ENCODE measurements around the gene NOP10.
"Not testable (repeated sequence)": the region's sequence is repeated elsewhere in the genome, so short reads cannot be mapped to it uniquely, and the experiment has no call there.

NOP10 gene

GRCh38 chr15:34342737-34343575 is at the start of gene NOP10, which contains the start of gene NUTM1:
Gene NOP10 (minus strand): TSS chr15:34343136. CDS start chr15:34343073, 63 bp downstream.
Gene NUTM1 (plus strand): TSS chr15:34343315. CDS start chr15:34343697, 382 bp downstream.
- DNase-seq (ENCODE audit: low read depth) = peak; percentile 64

GRCh38 chr15:34389594-34390086 is 46.7 kb upstream of the NOP10 start:
- not testable (repeated sequence) for DNase-seq (ENCODE audit: low read depth)

- DNase-seq (ENCODE audit: low read depth) = not testable (repeated sequence)
These were observed 39.0 kb upstream of the NOP10 start for GRCh38 chr15:34381829-34382521.

GRCh38 chr15:34380491-34380890 is 37.6 kb upstream of the NOP10 start:
- not testable (repeated sequence) for DNase-seq (ENCODE audit: low read depth)

GRCh38 chr15:34376856-34377255 is 33.9 kb upstream of the NOP10 start:
- no peak for DNase-seq (ENCODE audit: low read depth)

- DNase-seq (ENCODE audit: low read depth) = not testable (repeated sequence)
These were observed 32.6 kb upstream of the NOP10 start for GRCh38 chr15:34375541-34375940.

- DNase-seq (ENCODE audit: low read depth) = no peak
These were observed 31.9 kb upstream of the NOP10 start for GRCh38 chr15:34374816-34375215.

GRCh38 chr15:34373951-34374350 is 31.0 kb upstream of the NOP10 start:
- DNase-seq (ENCODE audit: low read depth) = no peak

GRCh38 chr15:34370643-34371042 is 27.7 kb upstream of the NOP10 start:
- DNase-seq (ENCODE audit: low read depth) = no peak

GRCh38 chr15:34370129-34370528 is 27.2 kb upstream of the NOP10 start:
- DNase-seq (ENCODE audit: low read depth) = no peak

- peak; percentile 25 for DNase-seq (ENCODE audit: low read depth)
These were observed 24.5 kb upstream of the NOP10 start, which contains the start of gene LPCAT4 for GRCh38 chr15:34367101-34368081. Gene LPCAT4 (minus strand): TSS chr15:34367196. CDS start chr15:34367100, 96 bp downstream.

GRCh38 chr15:34366271-34367065 is 23.5 kb upstream of the NOP10 start:
- no peak for DNase-seq (ENCODE audit: low read depth)

GRCh38 chr15:34365836-34366235 is 22.9 kb upstream of the NOP10 start:
- DNase-seq (ENCODE audit: low read depth) = no peak

- DNase-seq (ENCODE audit: low read depth) = no peak
These were observed 22.3 kb upstream of the NOP10 start for GRCh38 chr15:34365091-34365825.

GRCh38 chr15:34364041-34364440 is 21.1 kb upstream of the NOP10 start:
- DNase-seq (ENCODE audit: low read depth) = no peak

- no peak for DNase-seq (ENCODE audit: low read depth)
These were observed 19.3 kb upstream of the NOP10 start for GRCh38 chr15:34362047-34362773.

GRCh38 chr15:34361278-34361677 is 18.3 kb upstream of the NOP10 start:
- DNase-seq (ENCODE audit: low read depth) = no peak

GRCh38 chr15:34360298-34360697 is 17.4 kb upstream of the NOP10 start:
- no peak for DNase-seq (ENCODE audit: low read depth)

GRCh38 chr15:34359416-34359815 is 16.5 kb upstream of the NOP10 start:
- DNase-seq (ENCODE audit: low read depth) = no peak
